Breast epithelium (tissue), 3 donors: ENCODE data around the gene NFIX.

Source experiments
- CTCF ChIP-seq, 3 donors: fragments of 450-650 bp; IDR thresholded peaks; one replicate each; pipeline ENCODE4 v1.5.1; 2016 to 2017; ENCODE audit warnings: antibody characterized with exemption in 3 of 3, mild to moderate bottlenecking in 3 of 3, moderate library complexity in 3 of 3
- POLR2A ChIP-seq: fragments of 450-650 bp; IDR thresholded peaks from one replicate; pipeline ENCODE4 v1.6.1; 2016; ENCODE audit warnings: antibody characterized with exemption, mild to moderate bottlenecking, moderate library complexity

- TF ChIP-seq CTCF (IDR thresholded peaks at IDR 0.05), result no peak
- TF ChIP-seq POLR2A, result no peak
Observed at GRCh38 chr19:12983091-12983490, 12.2 kb upstream of the NFIX start.
